Measurements from ENCODE around the gene DNLZ. TPM values are rescaled to one million over a fixed set of nuclear protein-coding genes. Genes with fewer than 3 reads are reported as not detected.

Gene DNLZ
- total RNA-seq, 1 experiment from 2014 or later: 26.5 TPM

DNA sequence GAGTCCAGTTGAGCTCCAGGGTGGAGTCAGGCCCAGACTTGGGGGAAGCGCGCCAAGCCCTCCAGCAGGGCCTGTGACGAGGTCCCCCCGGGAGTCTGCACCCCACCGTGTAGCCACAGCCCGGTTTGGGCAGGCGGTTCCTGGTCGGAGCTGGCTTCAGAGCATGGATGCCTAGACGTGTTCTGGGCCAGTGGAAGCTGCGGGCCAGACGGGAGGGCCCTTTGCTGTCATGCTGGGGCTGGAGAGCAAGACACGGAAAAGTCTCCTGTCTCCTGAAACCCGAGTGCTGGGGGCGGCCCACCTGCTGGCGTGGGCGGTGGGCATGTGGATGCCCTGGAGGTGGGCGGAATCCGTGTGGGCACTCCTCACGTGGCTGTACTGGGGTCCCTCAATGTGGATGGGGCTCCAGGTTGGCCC lies 34.3 kb downstream of the DNLZ start:
- no peak overlapping the region for H3K27ac ChIP-seq (ENCODE audit: low read length)
- no peaks in the 10 kb centered on the region; the same call in 1 of the 2 replicates for H3K36me3 ChIP-seq (ENCODE audit: control insufficient read depth, insufficient read depth, low read length)
- no TSS peak for BruUV-seq (replicated peaks)
- H3K27me3 ChIP-seq (ENCODE audit: control insufficient read depth, insufficient read depth, low read length): no peaks in the 10 kb centered on the region
- intact Hi-C loops (cut with micrococcal nuclease; ENCODE audit: unreplicated experiment): no loop called here
- POLR2A ChIA-PET: interaction anchor here (0.7 kb wide), 1 partner anchor 67 kb away, joined by 3 read pairs; no protein-coding TSS in a partner anchor
- H3K4me3 ChIP-seq (ENCODE audit: low read depth in 2 of 2, low read length in 2 of 2): peak overlapping the region in 1 of 2 experiments; percentile 44; a peak in 1 of 4 replicates
- in situ Hi-C loops (cut with HindIII; ENCODE audit: low pct_unique_long_range_greater_than_20kb, low sequenced_read_pairs): no loop called here
- DNase-seq (ENCODE audit: low read depth, low spot score) (no peak), ATAC-seq (no peak)
- CTCF ChIA-PET: no interaction called here
- no peaks in the 10 kb centered on the region; the same call in 1 of the 2 replicates for H3K4me1 ChIP-seq (ENCODE audit: control insufficient read depth, insufficient read depth, low read length)
- H3K9me3 ChIP-seq (ENCODE audit: control insufficient read depth, insufficient read depth, low read depth, low read length): no peaks in the 10 kb centered on the region
- TF ChIP-seq TCF7L2 (IDR thresholded peaks at IDR 0.05; ENCODE audit: low read depth, low read length) (no peak), SIN3A (IDR thresholded peaks at IDR 0.05; ENCODE audit: borderline replicate concordance, insufficient read depth, low read depth, low read length) (no peak)
- TF ChIP-seq, protein P1, sequence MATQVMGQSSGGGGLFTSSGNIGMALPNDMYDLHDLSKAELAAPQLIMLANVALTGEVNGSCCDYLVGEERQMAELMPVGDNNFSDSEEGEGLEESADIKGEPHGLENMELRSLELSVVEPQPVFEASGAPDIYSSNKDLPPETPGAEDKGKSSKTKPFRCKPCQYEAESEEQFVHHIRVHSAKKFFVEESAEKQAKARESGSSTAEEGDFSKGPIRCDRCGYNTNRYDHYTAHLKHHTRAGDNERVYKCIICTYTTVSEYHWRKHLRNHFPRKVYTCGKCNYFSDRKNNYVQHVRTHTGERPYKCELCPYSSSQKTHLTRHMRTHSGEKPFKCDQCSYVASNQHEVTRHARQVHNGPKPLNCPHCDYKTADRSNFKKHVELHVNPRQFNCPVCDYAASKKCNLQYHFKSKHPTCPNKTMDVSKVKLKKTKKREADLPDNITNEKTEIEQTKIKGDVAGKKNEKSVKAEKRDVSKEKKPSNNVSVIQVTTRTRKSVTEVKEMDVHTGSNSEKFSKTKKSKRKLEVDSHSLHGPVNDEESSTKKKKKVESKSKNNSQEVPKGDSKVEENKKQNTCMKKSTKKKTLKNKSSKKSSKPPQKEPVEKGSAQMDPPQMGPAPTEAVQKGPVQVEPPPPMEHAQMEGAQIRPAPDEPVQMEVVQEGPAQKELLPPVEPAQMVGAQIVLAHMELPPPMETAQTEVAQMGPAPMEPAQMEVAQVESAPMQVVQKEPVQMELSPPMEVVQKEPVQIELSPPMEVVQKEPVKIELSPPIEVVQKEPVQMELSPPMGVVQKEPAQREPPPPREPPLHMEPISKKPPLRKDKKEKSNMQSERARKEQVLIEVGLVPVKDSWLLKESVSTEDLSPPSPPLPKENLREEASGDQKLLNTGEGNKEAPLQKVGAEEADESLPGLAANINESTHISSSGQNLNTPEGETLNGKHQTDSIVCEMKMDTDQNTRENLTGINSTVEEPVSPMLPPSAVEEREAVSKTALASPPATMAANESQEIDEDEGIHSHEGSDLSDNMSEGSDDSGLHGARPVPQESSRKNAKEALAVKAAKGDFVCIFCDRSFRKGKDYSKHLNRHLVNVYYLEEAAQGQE (IDR thresholded peaks at IDR 0.05; ENCODE audit: insufficient read depth in 1 of 2, low read depth in 2 of 2, low read length in 1 of 2): no peak
- TF ChIP-seq, protein P2, sequence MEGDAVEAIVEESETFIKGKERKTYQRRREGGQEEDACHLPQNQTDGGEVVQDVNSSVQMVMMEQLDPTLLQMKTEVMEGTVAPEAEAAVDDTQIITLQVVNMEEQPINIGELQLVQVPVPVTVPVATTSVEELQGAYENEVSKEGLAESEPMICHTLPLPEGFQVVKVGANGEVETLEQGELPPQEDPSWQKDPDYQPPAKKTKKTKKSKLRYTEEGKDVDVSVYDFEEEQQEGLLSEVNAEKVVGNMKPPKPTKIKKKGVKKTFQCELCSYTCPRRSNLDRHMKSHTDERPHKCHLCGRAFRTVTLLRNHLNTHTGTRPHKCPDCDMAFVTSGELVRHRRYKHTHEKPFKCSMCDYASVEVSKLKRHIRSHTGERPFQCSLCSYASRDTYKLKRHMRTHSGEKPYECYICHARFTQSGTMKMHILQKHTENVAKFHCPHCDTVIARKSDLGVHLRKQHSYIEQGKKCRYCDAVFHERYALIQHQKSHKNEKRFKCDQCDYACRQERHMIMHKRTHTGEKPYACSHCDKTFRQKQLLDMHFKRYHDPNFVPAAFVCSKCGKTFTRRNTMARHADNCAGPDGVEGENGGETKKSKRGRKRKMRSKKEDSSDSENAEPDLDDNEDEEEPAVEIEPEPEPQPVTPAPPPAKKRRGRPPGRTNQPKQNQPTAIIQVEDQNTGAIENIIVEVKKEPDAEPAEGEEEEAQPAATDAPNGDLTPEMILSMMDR (IDR thresholded peaks at IDR 0.05): no peak

DNA sequence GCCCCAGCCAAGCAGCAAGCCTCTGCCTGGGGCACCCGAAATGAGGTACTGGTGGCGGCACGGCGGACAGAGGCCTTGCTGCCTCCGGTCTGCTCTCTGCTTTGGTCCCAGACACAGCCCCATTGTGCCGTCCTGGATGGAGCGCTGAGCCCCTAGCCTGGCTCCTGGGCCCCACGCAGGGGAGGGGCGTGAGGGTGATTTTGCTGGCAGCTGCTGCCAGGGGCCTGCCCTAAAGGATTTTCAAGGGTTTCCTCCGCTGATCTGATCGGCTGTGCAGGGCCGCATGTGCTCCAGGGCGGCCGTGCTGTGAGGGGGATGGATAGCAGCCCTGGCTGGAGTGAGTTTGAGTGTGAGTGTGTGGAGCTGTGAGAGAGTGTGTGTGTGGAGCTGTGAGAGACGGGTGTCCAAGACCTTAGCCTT lies 34.9 kb downstream of the DNLZ start:
- ATAC-seq: peak; percentile 26
- POLR2A ChIA-PET: no interaction called here
- Histone ChIP-seq H3K36me3 (ENCODE audit: control insufficient read depth, insufficient read depth, low read length) (no peaks in the 10 kb centered on the region; the same call in 1 of the 2 replicates), H3K27me3 (ENCODE audit: control insufficient read depth, insufficient read depth, low read length) (no peaks in the 10 kb centered on the region), H3K9me3 (ENCODE audit: control insufficient read depth, insufficient read depth, low read depth, low read length) (no peaks in the 10 kb centered on the region), H3K4me1 (ENCODE audit: control insufficient read depth, insufficient read depth, low read length) (no peaks in the 10 kb centered on the region; the same call in 1 of the 2 replicates), H3K4me3 (ENCODE audit: low read depth in 2 of 2, low read length in 2 of 2) (peak overlapping the region; percentile 44 to 51), H3K27ac (ENCODE audit: low read length) (no peak overlapping the region)
- intact Hi-C loops (cut with micrococcal nuclease; ENCODE audit: unreplicated experiment): no loop called here
- no peak for DNase-seq (ENCODE audit: low read depth, low spot score)
- in situ Hi-C loops (cut with HindIII; ENCODE audit: low pct_unique_long_range_greater_than_20kb, low sequenced_read_pairs): no loop called here
- no TSS peak for BruUV-seq (replicated peaks)
- CTCF ChIA-PET: no interaction called here
- TF ChIP-seq SIN3A (IDR thresholded peaks at IDR 0.05; ENCODE audit: borderline replicate concordance, insufficient read depth, low read depth, low read length) (no peak), POLR2AphosphoS5 (IDR thresholded peaks at IDR 0.05; ENCODE audit: low read depth, low read length) (no peak), TCF7L2 (IDR thresholded peaks at IDR 0.05; ENCODE audit: low read depth, low read length) (no peak)
- TF ChIP-seq, protein P1 (IDR thresholded peaks at IDR 0.05; ENCODE audit: insufficient read depth in 1 of 2, low read depth in 2 of 2, low read length in 1 of 2): no peak
- TF ChIP-seq, protein P2 (IDR thresholded peaks at IDR 0.05): no peak
